K562 (cell line): ENCODE measurements around the gene PLPPR1. TPM values are rescaled to one million over a fixed set of nuclear protein-coding genes. Genes with fewer than 3 reads are reported as not detected.
A peak's percentile ranks its signal among the peaks of the same experiment; 100 is the strongest.

Source experiments
- BDP1 ChIP-seq: IDR thresholded peaks from 3 replicates; pipeline ENCODE4 v1.6.1; 2011; ENCODE audit not compliant: insufficient read length, insufficient read depth
- CAMTA2 ChIP-seq: fragments of 250-450 bp; sonication (Bioruptor Pico); conservative IDR thresholded peaks from 2 replicates; pipeline ENCODE4 v1.5.1; 2022
- CBFA2T2 ChIP-seq: fragments of 450-650 bp; conservative IDR thresholded peaks from 2 replicates; pipeline ENCODE4 v1.6.1; 2017; ENCODE audit warnings: mild to moderate bottlenecking
- DACH1 ChIP-seq: fragments of 450-650 bp; IDR thresholded peaks from 2 replicates; pipeline ENCODE4 v1.6.1; 2018; ENCODE audit not compliant: partially characterized antibody
- ELF2 ChIP-seq: fragments of 250-450 bp; sonication (Bioruptor Pico); IDR thresholded peaks from 2 replicates; pipeline ENCODE4 v1.5.0; 2021; ENCODE audit warnings: mild to moderate bottlenecking
- ETV5 ChIP-seq: sonication (generic); formaldehyde crosslinking; IDR thresholded peaks from 2 replicates; pipeline ENCODE4 v1.4.0; 2020; ENCODE audit warnings: low read depth, mild to moderate bottlenecking, missing genetic modification reagents
- EZH2 ChIP-seq: IDR thresholded peaks from 2 replicates; pipeline ENCODE4 v1.6.1; 2012; ENCODE audit warnings: low read depth, mild to moderate bottlenecking, inconsistent platforms, low read length, borderline replicate concordance
- FOXJ3 ChIP-seq: sonication (generic); formaldehyde crosslinking; IDR thresholded peaks from 2 replicates; pipeline ENCODE4 v1.4.0; 2020; ENCODE audit warnings: mild to moderate bottlenecking, missing genetic modification reagents
- GATAD2A ChIP-seq: fragments of 450-650 bp; IDR thresholded peaks from 2 replicates; pipeline ENCODE4 v1.6.1; 2017
- GTF2B ChIP-seq: IDR thresholded peaks from 2 replicates; pipeline ENCODE4 v1.6.1; 2011; ENCODE audit not compliant: insufficient read length; ENCODE audit errors: extremely low read depth
- HINFP ChIP-seq: fragments of 450-650 bp; conservative IDR thresholded peaks from 2 replicates; pipeline ENCODE4 v1.6.1; 2016; ENCODE audit warnings: missing genetic modification characterization, low read depth, mild to moderate bottlenecking, control low read depth, missing compliant biosample characterization
- HLTF ChIP-seq: fragments of 450-650 bp; IDR thresholded peaks from 2 replicates; pipeline ENCODE4 v1.6.1; 2016
- KAT8 ChIP-seq: fragments of 450-650 bp; IDR thresholded peaks from 2 replicates; pipeline ENCODE4 v1.6.1; 2016; ENCODE audit warnings: low read depth, mild to moderate bottlenecking
- KLF1 ChIP-seq: fragments of 450-650 bp; IDR thresholded peaks from 2 replicates; pipeline ENCODE4 v1.6.1; 2016; ENCODE audit warnings: missing genetic modification characterization, missing compliant biosample characterization
- KLF10 ChIP-seq: fragments of 250-450 bp; sonication (Bioruptor Pico); IDR thresholded peaks from 2 replicates; pipeline ENCODE4 v1.6.1; 2021; ENCODE audit warnings: matching md5 sums
- MAZ ChIP-seq, 2 experiments: fragments of 450-650 bp in 1 of 2; sonication (generic) in 1 of 2; formaldehyde crosslinking; IDR thresholded peaks in 1 of 2; conservative IDR thresholded peaks in 1 of 2; 2 replicates each; pipeline versions ENCODE4 v1.4.0 to v1.5.0; 2020; ENCODE audit warnings: mild to moderate bottlenecking in 1 of 2, missing genetic modification reagents in 1 of 2
- NFE2 ChIP-seq: IDR thresholded peaks from 2 replicates; pipeline ENCODE4 v1.6.1; 2014; ENCODE audit warnings: antibody characterized with exemption, low read depth
- POLR2A ChIP-seq: fragments of 450-650 bp; conservative IDR thresholded peaks from 2 replicates; pipeline ENCODE4 v1.6.1; 2016
- TAF7 ChIP-seq: fragments of 450-650 bp; IDR thresholded peaks from 2 replicates; pipeline ENCODE4 v1.6.1; 2016; ENCODE audit warnings: missing genetic modification characterization, missing compliant biosample characterization
- TBP ChIP-seq: optimal IDR thresholded peaks from 2 replicates; pipeline ENCODE3; 2011; ENCODE audit warnings: low read depth, low read length, improper control_type of control experiment
- TCF3 ChIP-seq: sonication (generic); formaldehyde crosslinking; IDR thresholded peaks from 2 replicates; pipeline ENCODE4 v1.4.0; 2020; ENCODE audit warnings: mild to moderate bottlenecking, missing genetic modification reagents
- TEAD2 ChIP-seq: fragments of 450-650 bp; IDR thresholded peaks from 2 replicates; pipeline ENCODE4 v1.6.1; 2016; ENCODE audit warnings: missing genetic modification characterization, control low read depth, missing compliant biosample characterization
- TOE1 ChIP-seq, 2 experiments: fragments of 450-650 bp in 1 of 2; sonication (generic) in 1 of 2; formaldehyde crosslinking in 1 of 2; IDR thresholded peaks; 2 replicates each; pipeline versions ENCODE4 v1.7.1 to v1.8.0; 2016 to 2022; ENCODE audit warnings: borderline replicate concordance in 2 of 2, mild to moderate bottlenecking in 2 of 2, antibody characterized with exemption in 1 of 2, inconsistent platforms in 1 of 2, low read depth in 1 of 2, missing genetic modification reagents in 1 of 2, moderate library complexity in 1 of 2
- ZC3H11A ChIP-seq: IDR thresholded peaks from 2 replicates; pipeline ENCODE4 v1.6.1; 2012; ENCODE audit warnings: low read depth, low read length, improper control_type of control experiment
- ZNF224 ChIP-seq: sonication (generic); formaldehyde crosslinking; IDR thresholded peaks from 2 replicates; pipeline ENCODE4 v1.8.0; 2022; ENCODE audit warnings: mild to moderate bottlenecking, missing genetic modification reagents
- ZNF239 ChIP-seq: fragments of 250-450 bp; sonication (Bioruptor Pico); IDR thresholded peaks from 2 replicates; pipeline ENCODE4 v1.4.0; 2020; ENCODE audit warnings: mild to moderate bottlenecking
- ZNF408 ChIP-seq: fragments of 250-450 bp; sonication (Bioruptor Pico); IDR thresholded peaks from 2 replicates; pipeline ENCODE4 v1.4.0; 2020; ENCODE audit warnings: low read depth, mild to moderate bottlenecking, moderate library complexity
- ZNF655 ChIP-seq: fragments of 250-450 bp; sonication (Bioruptor Pico); IDR thresholded peaks from 2 replicates; pipeline ENCODE4 v1.5.0; 2021
- ZNF695 ChIP-seq: fragments of 450-650 bp; formaldehyde crosslinking; IDR thresholded peaks from 2 replicates; pipeline ENCODE4 v1.4.0; 2020; ENCODE audit warnings: mild to moderate bottlenecking, moderate library complexity
- ZNF77 ChIP-seq: fragments of 250-450 bp; sonication (Bioruptor Pico); IDR thresholded peaks from 2 replicates; pipeline ENCODE4 v1.5.0; 2020
- polyA plus RNA-seq, 8 experiments: library from polyadenylated mRNA; depleted of rRNA in 4 of 8; stranded (reverse) in 5 of 8; unstranded in 3 of 8; fragments of >200 nt; fragmentation: Nextera tagmentation in 2 of 8; fragmentation: Illumina TruSeq in 1 of 8; extraction: Ambion mirVana in 2 of 8; extraction: Trizol in 1 of 8; gene quantifications; 2 replicates each; pipeline versions ENCODE4 v1.2.1 to v1.2.3, GENCODE V29; 2011 to 2014; ENCODE audit warnings: inconsistent platforms in 1 of 8, missing spikeins in 1 of 8
- total RNA-seq, 7 experiments: library from RNA; depleted of rRNA in 6 of 7; stranded (reverse); fragments of >200 nt in 6 of 7; fragmentation: Illumina TruSeq in 2 of 7; extraction: Trizol in 2 of 7; gene quantifications; 2 replicates each; pipeline versions ENCODE4 v1.2.1 to v1.2.3, GENCODE V29; 2011 to 2021; ENCODE audit warnings: low replicate concordance in 1 of 7

PLPPR1 gene
- total and polyA plus RNA-seq, 9 of the 15 experiments (the other 6 are each of a cell fraction or from before 2014, with no cell fraction given): not detected

GRCh38 chr9:101372327-101373118, 344.0 kb downstream of the PLPPR1 start (continued):
- TF ChIP-seq ELF2 (CRISPR knock-in tag) (no peak), HLTF (no peak), DACH1 (no peak), ZNF239 (CRISPR knock-in tag) (no peak), EZH2 (no peak), MAZ (CRISPR knock-in tag; conservative IDR thresholded peaks at IDR 0.05 in 1 of 2, IDR thresholded peaks at IDR 0.05 in 1 of 2) (no peak), TEAD2 (tag) (no peak), TCF3 (CRISPR knock-in tag) (peak; percentile 57), POLR2A (peak; percentile 54; the same call in 1 of the 2 replicates), GATAD2A (no peak), ETV5 (CRISPR knock-in tag) (no peak), HINFP (no peak), GTF2B (peak; percentile 27), ZNF408 (no peak), KLF1 (tag) (no peak), TAF7 (no peak), FOXJ3 (no peak), CBFA2T2 (peak; percentile 44; the same call in 1 of the 2 replicates), KAT8 (no peak), TBP (peak; percentile 60), ZNF77 (no peak), CAMTA2 (CRISPR knock-in tag) (no peak), KLF10 (no peak), ZNF695 (no peak), NFE2 (no peak), ZNF655 (CRISPR knock-in tag) (no peak), BDP1 (no peak), ZC3H11A (no peak), TOE1 (IDR thresholded peaks at IDR 0.05; ENCODE audit: borderline replicate concordance) (no peak), TOE1 (CRISPR knock-in tag; IDR thresholded peaks at IDR 0.05; ENCODE audit: borderline replicate concordance, low read depth) (no peak), ZNF224 (CRISPR knock-in tag) (no peak)
